HFFc6 (cell line): ENCODE results near the gene FGF16. TPM values are rescaled to one million over a fixed set of nuclear protein-coding genes. Genes with fewer than 3 reads are reported as not detected.
A peak's percentile ranks its signal among the peaks of the same experiment; 100 is the strongest.

Source experiments
- DNase-seq: peaks from one replicate; pipeline ENCODE4 v3.0.0-alpha.2; 2018
- H3K27ac Mint-ChIP-seq: 2 replicates; pipeline ENCODE4 v1.8.0; 2020; ENCODE audit warnings: mild to moderate bottlenecking, mixed read lengths
- H3K27me3 Mint-ChIP-seq: 2 replicates; pipeline ENCODE4 v1.8.0; 2021; ENCODE audit warnings: mild to moderate bottlenecking, moderate library complexity, mixed read lengths; ENCODE audit not compliant: insufficient read depth
- H3K36me3 Mint-ChIP-seq: 2 replicates; pipeline ENCODE4 v1.8.0; 2021; ENCODE audit warnings: low read depth, mixed read lengths
- H3K4me1 Mint-ChIP-seq: 2 replicates; pipeline ENCODE4 v1.8.0; 2020; ENCODE audit warnings: low read depth, mixed read lengths
- H3K4me3 Mint-ChIP-seq: 2 replicates; pipeline ENCODE4 v1.8.0; 2020; ENCODE audit warnings: mild to moderate bottlenecking, moderate library complexity, mixed read lengths
- H3K9me3 Mint-ChIP-seq: 2 replicates; pipeline ENCODE4 v1.8.0; 2020; ENCODE audit warnings: mild to moderate bottlenecking, mixed read lengths
- CTCF ChIP-seq: fragments of 200-600 bp; sonication (generic); IDR thresholded peaks from 2 replicates; pipeline ENCODE4 v1.5.0; 2021; ENCODE audit warnings: antibody characterized with exemption, mild to moderate bottlenecking
- total RNA-seq, 6 experiments: library from RNA; stranded (reverse); fragmentation: NEBNext Ultra II Directional; extraction: Animal tissue kit (Norgen Biotek cat#: 25700); gene quantifications; 2 replicates in 1 of 6; 3 replicates in 5 of 6; pipeline ENCODE4 v1.2.3, GENCODE V29; 2021

Gene FGF16
- total RNA-seq, 6 experiments from 2014 or later, result not detected

GRCh38 chrX:77441033-77441432 is 6.2 kb upstream of the FGF16 start:
- Mint-ChIP-seq H3K9me3 (no peaks in the 10 kb centered on the region), H3K27me3 (no peaks in the 10 kb centered on the region), H3K36me3 (no peaks in the 10 kb centered on the region), H3K4me3 (no peak overlapping the region), H3K27ac (no peak overlapping the region), H3K4me1 (peaks cover 61% of the 10 kb centered on the region)
- DNase-seq, result no peak
- no peak for TF ChIP-seq CTCF

GRCh38 chrX:77441479-77441878 is 5.7 kb upstream of the FGF16 start:
- H3K36me3 Mint-ChIP-seq, result no peaks in the 10 kb centered on the region
- no peaks in the 10 kb centered on the region for H3K9me3 Mint-ChIP-seq
- no peak overlapping the region for H3K4me3 Mint-ChIP-seq
- TF ChIP-seq CTCF, result no peak
- no peak for DNase-seq
- H3K4me1 Mint-ChIP-seq, result peaks cover 57% of the 10 kb centered on the region
- H3K27me3 Mint-ChIP-seq, result no peaks in the 10 kb centered on the region
- H3K27ac Mint-ChIP-seq, result peak overlapping the region; percentile 57

GRCh38 chrX:77442728-77443127 is 4.5 kb upstream of the FGF16 start:
- Mint-ChIP-seq H3K27ac (peak overlapping the region; percentile 89), H3K36me3 (no peaks in the 10 kb centered on the region), H3K4me1 (peaks cover 44% of the 10 kb centered on the region), H3K9me3 (no peaks in the 10 kb centered on the region), H3K4me3 (peak overlapping the region; percentile 58), H3K27me3 (no peaks in the 10 kb centered on the region)
- peak; percentile 88 for DNase-seq
- no peak for TF ChIP-seq CTCF

GRCh38 chrX:77444075-77444474 is 3.1 kb upstream of the FGF16 start:
- H3K4me3 Mint-ChIP-seq, result no peak overlapping the region

GRCh38 chrX:77444545-77444944 is 2.6 kb upstream of the FGF16 start:
- Mint-ChIP-seq H3K9me3 (no peaks in the 10 kb centered on the region), H3K27ac (no peak overlapping the region), H3K4me1 (peaks cover 44% of the 10 kb centered on the region), H3K27me3 (no peaks in the 10 kb centered on the region), H3K36me3 (no peaks in the 10 kb centered on the region), H3K4me3 (no peak overlapping the region)
- no peak for DNase-seq
- no peak for TF ChIP-seq CTCF

More at GRCh38 chrX:77444075-77444474, 3.1 kb upstream of the FGF16 start:
- Mint-ChIP-seq H3K36me3 (no peaks in the 10 kb centered on the region), H3K4me1 (peaks cover 44% of the 10 kb centered on the region), H3K9me3 (no peaks in the 10 kb centered on the region), H3K27me3 (no peaks in the 10 kb centered on the region), H3K27ac (no peak overlapping the region)
- no peak for TF ChIP-seq CTCF
- DNase-seq, result no peak

- Mint-ChIP-seq H3K9me3 (no peaks in the 10 kb centered on the region), H3K36me3 (no peaks in the 10 kb centered on the region), H3K4me3 (peak overlapping the region; percentile 77), H3K27me3 (no peaks in the 10 kb centered on the region), H3K4me1 (peaks cover 47% of the 10 kb centered on the region), H3K27ac (no peak overlapping the region)
- peak; percentile 69 for TF ChIP-seq CTCF
- DNase-seq, result no peak
Observed at GRCh38 chrX:77446029-77446585, 1.1 kb upstream of the FGF16 start.
